ENCODE results near the gene MTCH1. TPM values are rescaled to one million over a fixed set of nuclear protein-coding genes. Genes with fewer than 3 reads are reported as not detected.
A peak's percentile ranks its signal among the peaks of the same experiment; 100 is the strongest.

Gene MTCH1
- total RNA-seq, 3 donors from 2014 or later, result 187 to 229 (median 215) TPM

DNA sequence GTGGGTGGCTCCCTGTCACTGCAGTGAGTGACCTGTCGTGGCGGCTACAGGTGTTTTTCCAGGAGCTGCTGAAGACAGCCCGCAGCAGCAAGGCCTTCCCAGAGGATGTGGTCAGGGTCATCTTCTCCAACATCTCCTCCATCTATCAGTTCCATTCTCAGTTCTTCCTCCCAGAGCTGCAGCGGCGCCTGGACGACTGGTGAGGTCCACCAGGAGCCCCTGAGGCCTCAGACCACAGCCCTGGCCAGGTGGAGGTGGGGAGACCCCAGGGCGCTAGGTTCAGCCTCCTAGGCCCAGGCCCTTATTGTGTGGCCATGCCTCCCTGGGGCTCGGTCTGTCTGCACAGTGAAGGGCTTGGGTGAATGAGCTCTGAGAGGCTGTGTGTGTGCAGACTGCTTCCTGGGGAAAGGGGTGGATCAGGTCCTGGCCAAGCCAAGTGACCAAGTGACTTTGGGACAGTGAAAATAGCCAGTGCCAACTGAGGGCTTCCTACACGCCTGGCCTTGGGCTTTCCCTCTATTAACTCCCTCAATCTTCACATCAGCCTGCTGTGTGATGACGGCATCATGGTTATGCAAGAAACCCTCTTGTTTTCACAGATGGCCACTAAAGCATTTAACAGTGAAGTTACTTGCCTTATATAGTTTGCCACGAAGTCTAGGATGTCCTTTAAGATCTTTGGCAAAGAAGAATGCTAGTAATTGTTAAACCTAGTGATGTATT is 25.8 kb upstream of the MTCH1 start:
- TF ChIP-seq, protein P1, sequence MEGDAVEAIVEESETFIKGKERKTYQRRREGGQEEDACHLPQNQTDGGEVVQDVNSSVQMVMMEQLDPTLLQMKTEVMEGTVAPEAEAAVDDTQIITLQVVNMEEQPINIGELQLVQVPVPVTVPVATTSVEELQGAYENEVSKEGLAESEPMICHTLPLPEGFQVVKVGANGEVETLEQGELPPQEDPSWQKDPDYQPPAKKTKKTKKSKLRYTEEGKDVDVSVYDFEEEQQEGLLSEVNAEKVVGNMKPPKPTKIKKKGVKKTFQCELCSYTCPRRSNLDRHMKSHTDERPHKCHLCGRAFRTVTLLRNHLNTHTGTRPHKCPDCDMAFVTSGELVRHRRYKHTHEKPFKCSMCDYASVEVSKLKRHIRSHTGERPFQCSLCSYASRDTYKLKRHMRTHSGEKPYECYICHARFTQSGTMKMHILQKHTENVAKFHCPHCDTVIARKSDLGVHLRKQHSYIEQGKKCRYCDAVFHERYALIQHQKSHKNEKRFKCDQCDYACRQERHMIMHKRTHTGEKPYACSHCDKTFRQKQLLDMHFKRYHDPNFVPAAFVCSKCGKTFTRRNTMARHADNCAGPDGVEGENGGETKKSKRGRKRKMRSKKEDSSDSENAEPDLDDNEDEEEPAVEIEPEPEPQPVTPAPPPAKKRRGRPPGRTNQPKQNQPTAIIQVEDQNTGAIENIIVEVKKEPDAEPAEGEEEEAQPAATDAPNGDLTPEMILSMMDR (IDR thresholded peaks at IDR 0.05), result no peak
- TF ChIP-seq POLR2A (IDR thresholded peaks at IDR 0.05) (no peak), POLR2AphosphoS5 (IDR thresholded peaks at IDR 0.05) (no peak)
- Histone ChIP-seq H3K9me3 (no peaks in the 10 kb centered on the region), H3K4me3 (no peak overlapping the region), H3K27ac (no peak overlapping the region), H3K4me1 (no peaks in the 10 kb centered on the region), H3K27me3 (no peaks in the 10 kb centered on the region), H3K36me3 (no peaks in the 10 kb centered on the region)
- intact Hi-C loops (cut with DNase I; ENCODE audit: low total_unique reads), result loop anchor here (10.0 kb wide), 1 partner anchor 127 kb away; the partner anchor contains the start of gene C6orf89
- no peak for DNase-seq (ENCODE audit: low spot score in 2 of 2)

DNA sequence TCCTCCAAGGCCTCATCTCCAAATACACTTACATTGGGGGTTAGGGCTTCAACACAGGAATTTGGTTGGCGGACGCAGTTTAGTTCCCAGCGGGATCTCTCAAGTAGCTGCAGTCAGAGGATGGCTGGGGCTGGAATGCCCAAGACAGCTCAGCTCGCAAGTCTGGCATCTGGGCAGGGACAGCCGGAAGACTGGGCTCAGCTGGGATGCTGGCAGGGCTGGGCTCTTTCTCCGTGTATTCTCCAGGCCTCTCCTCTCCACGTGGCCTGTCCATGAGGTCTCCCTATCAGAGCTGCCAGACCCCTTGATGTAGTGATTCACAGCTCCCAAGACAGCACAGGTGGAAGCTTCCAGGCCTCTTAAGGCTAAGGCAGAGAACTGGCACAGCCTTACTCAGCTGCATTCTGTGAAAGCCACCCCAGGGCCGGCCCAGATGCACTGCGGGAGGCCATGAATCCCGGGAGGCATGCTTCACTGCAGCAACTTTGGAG is 24.5 kb upstream of the MTCH1 start:
- H3K4me3 ChIP-seq, result no peak overlapping the region
- intact Hi-C loops (cut with DNase I; ENCODE audit: low total_unique reads), result loop anchor here (10.0 kb wide), 1 partner anchor 126 kb away; the partner anchor contains the start of gene C6orf89
- no peak overlapping the region for H3K27ac ChIP-seq
- no peaks in the 10 kb centered on the region for H3K4me1 ChIP-seq
- DNase-seq (ENCODE audit: low spot score in 2 of 2), result no peak
- no peak for TF ChIP-seq POLR2A (IDR thresholded peaks at IDR 0.05)
- TF ChIP-seq, protein P1 (IDR thresholded peaks at IDR 0.05), result no peak
- no peak for TF ChIP-seq POLR2AphosphoS5 (IDR thresholded peaks at IDR 0.05)
- no peaks in the 10 kb centered on the region for H3K27me3 ChIP-seq
- no peaks in the 10 kb centered on the region for H3K9me3 ChIP-seq
- H3K36me3 ChIP-seq, result no peaks in the 10 kb centered on the region

DNA sequence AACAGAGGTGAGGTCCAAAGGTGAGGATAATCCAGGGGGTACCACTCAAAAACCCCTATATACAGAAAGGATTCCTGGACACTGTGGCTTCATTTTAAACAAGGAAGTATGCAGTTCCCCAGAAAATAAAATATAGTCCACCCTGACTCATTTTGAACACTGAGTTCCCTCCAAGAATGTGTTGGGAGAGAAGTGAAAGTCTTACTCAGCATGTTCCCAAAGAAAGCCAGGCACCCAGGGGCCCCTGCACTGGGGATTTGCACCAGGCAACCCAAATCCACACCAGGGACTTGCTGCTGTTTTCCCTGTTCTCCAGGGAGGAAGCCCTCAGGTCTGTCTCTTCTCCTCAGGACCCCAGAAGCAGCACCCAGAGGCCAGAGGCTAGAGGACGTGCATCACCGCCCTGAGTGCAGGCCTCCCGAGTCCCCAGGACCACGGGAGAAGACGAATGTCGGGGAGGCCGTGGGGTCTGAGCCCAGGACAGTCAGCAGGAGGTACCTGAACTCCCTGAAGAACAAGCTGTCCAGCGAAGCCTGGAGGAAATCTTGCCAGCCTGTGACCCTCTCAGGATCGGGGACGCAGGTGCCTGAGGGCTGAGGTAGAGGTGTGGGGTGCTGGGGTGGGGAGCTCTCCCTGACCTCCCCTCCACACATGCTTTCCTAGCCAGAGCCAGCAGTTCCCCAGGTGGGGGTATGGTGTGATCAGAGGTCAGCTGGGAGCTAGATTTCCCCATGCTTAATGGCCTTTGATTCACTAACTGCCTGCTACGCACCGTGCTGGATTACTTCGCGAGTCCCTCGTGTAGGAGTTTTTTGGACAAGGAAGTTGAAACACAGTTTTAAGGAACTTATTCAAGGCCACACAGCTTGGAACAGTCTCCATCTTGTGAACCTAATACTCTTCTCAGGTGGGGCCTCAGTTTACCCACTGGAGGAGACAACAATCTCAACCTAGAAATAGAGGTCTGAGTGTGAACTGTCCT is 22.8 kb upstream of the MTCH1 start:
- no peaks in the 10 kb centered on the region for H3K36me3 ChIP-seq
- no peak overlapping the region for H3K4me3 ChIP-seq
- no peak overlapping the region for H3K27ac ChIP-seq
- DNase-seq (ENCODE audit: low spot score in 2 of 2), result no peak
- no peaks in the 10 kb centered on the region for H3K9me3 ChIP-seq
- H3K27me3 ChIP-seq, result no peaks in the 10 kb centered on the region
- no peaks in the 10 kb centered on the region for H3K4me1 ChIP-seq
- intact Hi-C loops (cut with DNase I; ENCODE audit: low total_unique reads), result no loop called here
- TF ChIP-seq POLR2AphosphoS5 (IDR thresholded peaks at IDR 0.05) (no peak), POLR2A (IDR thresholded peaks at IDR 0.05) (no peak)
- TF ChIP-seq, protein P1 (IDR thresholded peaks at IDR 0.05), result no peak

DNA sequence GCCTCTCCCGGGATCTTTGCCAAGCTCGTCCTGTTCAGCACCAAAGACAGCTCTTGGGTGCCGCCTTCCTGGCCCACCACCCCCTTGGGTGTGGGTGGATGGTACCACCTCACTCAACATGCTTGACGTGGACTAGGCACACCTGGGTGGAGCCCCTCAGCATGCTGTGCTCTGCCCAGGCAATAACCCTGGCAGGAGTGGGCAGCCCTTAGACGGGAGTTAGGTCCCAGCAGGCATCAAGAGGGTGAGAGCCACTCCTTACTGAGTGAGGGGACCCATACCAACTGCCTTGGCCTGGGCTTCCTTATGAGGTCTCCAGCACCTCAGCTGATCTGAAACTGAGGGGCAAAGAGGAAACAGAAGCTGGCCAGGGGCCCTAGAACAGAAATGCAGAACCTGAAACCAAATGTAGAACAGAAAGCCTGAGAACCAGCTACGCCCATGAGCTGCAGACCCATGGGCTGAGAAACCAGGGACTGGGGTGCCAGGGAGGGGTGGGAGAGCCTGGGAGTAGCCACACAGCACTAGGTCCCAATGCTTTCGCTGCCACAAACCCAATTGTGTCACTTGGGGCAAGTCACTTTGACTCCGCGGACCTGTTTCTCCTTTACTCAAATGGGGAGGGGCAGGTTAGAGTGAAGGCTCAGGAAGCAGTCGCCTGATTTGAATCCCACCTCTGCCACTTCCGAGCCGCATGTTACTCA is 21.5 kb upstream of the MTCH1 start:
- Histone ChIP-seq H3K4me3 (peak overlapping the region in 2 of 3 donors; percentile 33 to 39), H3K27me3 (no peaks in the 10 kb centered on the region), H3K36me3 (no peaks in the 10 kb centered on the region), H3K9me3 (no peaks in the 10 kb centered on the region), H3K27ac (no peak overlapping the region), H3K4me1 (no peaks in the 10 kb centered on the region)
- DNase-seq (ENCODE audit: low spot score in 2 of 2), result no peak
- TF ChIP-seq POLR2A (IDR thresholded peaks at IDR 0.05), result no peak
- TF ChIP-seq POLR2AphosphoS5 (IDR thresholded peaks at IDR 0.05), result no peak
- TF ChIP-seq, protein P1 (IDR thresholded peaks at IDR 0.05), result no peak
- intact Hi-C loops (cut with DNase I; ENCODE audit: low total_unique reads), result no loop called here
